Activated effector memory CD4-positive, alpha-beta T cell treated with anti-CD3 and anti-CD28 coated beads, Interleukin-2, amount 50 U/mL, for 16 hours (primary cell): ENCODE results near the gene CCDC106.

Experiments used
- DNase-seq: peaks from one replicate; pipeline ENCODE4 v3.0.0-alpha.2; 2020

CCDC106 gene

DNA sequence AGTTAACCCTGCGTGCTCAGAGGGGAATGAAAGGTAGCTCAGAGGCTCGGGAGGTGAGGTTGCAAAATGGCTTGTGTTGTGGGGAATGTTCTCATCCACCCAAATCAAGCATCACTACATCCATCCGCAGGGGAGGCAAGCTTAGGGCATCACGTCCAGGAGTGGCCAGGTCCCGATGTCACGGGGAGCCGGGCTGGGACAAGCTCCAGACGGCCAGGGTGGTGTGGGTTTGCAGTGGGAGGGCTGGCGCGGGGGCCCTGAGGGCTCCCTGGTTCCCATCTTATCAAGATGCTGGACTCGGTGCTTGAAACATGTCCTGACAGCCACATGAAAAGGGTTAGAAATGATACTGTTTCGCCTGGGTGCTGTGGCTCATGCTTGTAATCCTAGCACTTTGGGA lies 52.8 kb downstream of the CCDC106 start:
- DNase-seq, result no peak

- no peak for DNase-seq
These were observed 54.2 kb downstream of the CCDC106 start for GRCh38 chr19:55702131-55702627.
